Inferior parietal cortex (tissue), 1 donor: Measurements from ENCODE around the gene LNPK.
A peak's percentile ranks its signal among the peaks of the same experiment; 100 is the strongest.
"Not testable (repeated sequence)": the region's sequence is repeated elsewhere in the genome, so short reads cannot be mapped to it uniquely, and the experiment has no call there.

Source experiments
- DNase-seq: peaks from one replicate; pipeline ENCODE4 v3.0.0-alpha.2; 2016; ENCODE audit errors: extremely low spot score

LNPK gene

GRCh38 chr2:175973373-175973772 lies 28.7 kb downstream of the LNPK start:
- no peak for DNase-seq

- DNase-seq, result no peak
Observed at GRCh38 chr2:175966839-175967238, 35.2 kb downstream of the LNPK start.

GRCh38 chr2:175965773-175966172 lies 36.3 kb downstream of the LNPK start:
- no peak for DNase-seq

- DNase-seq, result no peak
Observed at GRCh38 chr2:175964195-175964594, 37.9 kb downstream of the LNPK start.

- not testable (repeated sequence) for DNase-seq
Observed at GRCh38 chr2:175963171-175963570, 38.9 kb downstream of the LNPK start.

- DNase-seq, result no peak
Observed at GRCh38 chr2:175957845-175958244, 44.2 kb downstream of the LNPK start.

GRCh38 chr2:175955136-175955535 lies 46.9 kb downstream of the LNPK start:
- no peak for DNase-seq

GRCh38 chr2:175950512-175950911 lies 51.6 kb downstream of the LNPK start:
- no peak for DNase-seq

- DNase-seq, result no peak
Observed at GRCh38 chr2:175948191-175948590, 53.9 kb downstream of the LNPK start.

- no peak for DNase-seq
Observed at GRCh38 chr2:175947073-175947472, 55.0 kb downstream of the LNPK start.

GRCh38 chr2:175941699-175942098 lies 60.4 kb downstream of the LNPK start:
- DNase-seq, result no peak

- no peak for DNase-seq
Observed at GRCh38 chr2:175937216-175937615, 64.9 kb downstream of the LNPK start.

- no peak for DNase-seq
Observed at GRCh38 chr2:175935289-175936181, 66.5 kb downstream of the LNPK start.

- DNase-seq, result no peak
Observed at GRCh38 chr2:175932675-175933074, 69.4 kb downstream of the LNPK start.

- no peak for DNase-seq
Observed at GRCh38 chr2:175931805-175932204, 70.3 kb downstream of the LNPK start.

- DNase-seq, result no peak
Observed at GRCh38 chr2:175930504-175930903, 71.6 kb downstream of the LNPK start.

- peak; percentile 17 for DNase-seq
Observed at GRCh38 chr2:175929850-175930249, 72.2 kb downstream of the LNPK start.

GRCh38 chr2:175926272-175926671 lies 75.8 kb downstream of the LNPK start:
- DNase-seq, result no peak

- no peak for DNase-seq
Observed at GRCh38 chr2:175922160-175922559, 79.9 kb downstream of the LNPK start.

GRCh38 chr2:175918935-175919334 lies 83.1 kb downstream of the LNPK start:
- no peak for DNase-seq

- no peak for DNase-seq
Observed at GRCh38 chr2:175914846-175915245, 87.2 kb downstream of the LNPK start.

- not testable (repeated sequence) for DNase-seq
Observed at GRCh38 chr2:175913849-175914743, 88.0 kb downstream of the LNPK start.

- not testable (repeated sequence) for DNase-seq
Observed at GRCh38 chr2:175913267-175913666, 88.8 kb downstream of the LNPK start.
